ENCODE results near the gene PUSL1.

PUSL1 gene

DNA sequence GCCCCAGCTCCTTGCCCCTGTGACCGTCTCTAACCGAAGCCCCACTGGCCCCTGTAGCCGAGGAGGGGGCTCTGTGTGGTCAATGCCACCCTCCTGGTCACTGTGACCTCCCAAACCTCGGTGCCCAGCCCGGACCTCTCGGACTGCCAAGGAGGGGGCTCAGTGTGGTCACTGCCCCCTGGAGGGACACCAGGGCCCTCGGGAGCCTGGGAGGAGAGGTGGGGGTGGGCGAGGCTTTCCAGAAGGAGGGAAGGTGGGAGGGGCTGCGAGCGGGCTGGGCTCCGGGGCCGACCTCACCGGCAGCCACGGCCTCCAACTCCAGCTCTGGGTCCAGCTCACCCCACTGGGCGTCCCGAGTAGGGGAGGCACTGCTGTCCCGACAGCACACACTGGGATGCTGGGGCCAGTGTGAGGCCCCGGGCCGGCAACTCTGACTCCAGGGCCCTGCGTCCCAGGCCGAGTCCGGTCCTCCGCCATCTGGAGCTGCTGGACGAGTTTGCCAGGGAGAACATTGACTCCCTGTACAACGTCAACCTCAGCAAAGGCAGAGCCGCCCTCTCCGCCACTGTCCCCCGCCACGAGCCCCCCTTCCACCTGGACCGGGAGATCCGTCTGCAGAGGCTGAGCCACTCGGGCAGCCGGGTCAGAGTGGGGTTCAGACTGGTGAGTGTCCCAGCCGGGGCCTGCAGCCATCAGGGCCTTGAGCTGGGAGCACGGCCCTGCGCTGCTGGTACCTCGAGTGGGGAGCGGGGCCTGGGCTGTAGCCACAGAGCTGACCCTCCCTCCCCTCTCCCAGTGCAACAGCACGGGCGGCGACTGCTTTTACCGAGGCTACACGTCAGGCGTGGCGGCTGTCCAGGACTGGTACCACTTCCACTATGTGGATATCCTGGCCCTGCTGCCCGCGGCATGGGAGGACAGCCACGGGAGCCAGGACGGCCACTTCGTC, 21.8 kb upstream of the PUSL1 start:
- CTCF ChIA-PET = no interaction called here
- POLR2A ChIA-PET (ENCODE audit: low non-redundant PET) = no interaction called here
- TF ChIP-seq, protein P1, sequence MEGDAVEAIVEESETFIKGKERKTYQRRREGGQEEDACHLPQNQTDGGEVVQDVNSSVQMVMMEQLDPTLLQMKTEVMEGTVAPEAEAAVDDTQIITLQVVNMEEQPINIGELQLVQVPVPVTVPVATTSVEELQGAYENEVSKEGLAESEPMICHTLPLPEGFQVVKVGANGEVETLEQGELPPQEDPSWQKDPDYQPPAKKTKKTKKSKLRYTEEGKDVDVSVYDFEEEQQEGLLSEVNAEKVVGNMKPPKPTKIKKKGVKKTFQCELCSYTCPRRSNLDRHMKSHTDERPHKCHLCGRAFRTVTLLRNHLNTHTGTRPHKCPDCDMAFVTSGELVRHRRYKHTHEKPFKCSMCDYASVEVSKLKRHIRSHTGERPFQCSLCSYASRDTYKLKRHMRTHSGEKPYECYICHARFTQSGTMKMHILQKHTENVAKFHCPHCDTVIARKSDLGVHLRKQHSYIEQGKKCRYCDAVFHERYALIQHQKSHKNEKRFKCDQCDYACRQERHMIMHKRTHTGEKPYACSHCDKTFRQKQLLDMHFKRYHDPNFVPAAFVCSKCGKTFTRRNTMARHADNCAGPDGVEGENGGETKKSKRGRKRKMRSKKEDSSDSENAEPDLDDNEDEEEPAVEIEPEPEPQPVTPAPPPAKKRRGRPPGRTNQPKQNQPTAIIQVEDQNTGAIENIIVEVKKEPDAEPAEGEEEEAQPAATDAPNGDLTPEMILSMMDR (conservative IDR thresholded peaks at IDR 0.05; ENCODE audit: low read depth) = no peak
- no peak for DNase-seq (ENCODE audit: low spot score)
- no peak overlapping the region for H3K27ac ChIP-seq

DNA sequence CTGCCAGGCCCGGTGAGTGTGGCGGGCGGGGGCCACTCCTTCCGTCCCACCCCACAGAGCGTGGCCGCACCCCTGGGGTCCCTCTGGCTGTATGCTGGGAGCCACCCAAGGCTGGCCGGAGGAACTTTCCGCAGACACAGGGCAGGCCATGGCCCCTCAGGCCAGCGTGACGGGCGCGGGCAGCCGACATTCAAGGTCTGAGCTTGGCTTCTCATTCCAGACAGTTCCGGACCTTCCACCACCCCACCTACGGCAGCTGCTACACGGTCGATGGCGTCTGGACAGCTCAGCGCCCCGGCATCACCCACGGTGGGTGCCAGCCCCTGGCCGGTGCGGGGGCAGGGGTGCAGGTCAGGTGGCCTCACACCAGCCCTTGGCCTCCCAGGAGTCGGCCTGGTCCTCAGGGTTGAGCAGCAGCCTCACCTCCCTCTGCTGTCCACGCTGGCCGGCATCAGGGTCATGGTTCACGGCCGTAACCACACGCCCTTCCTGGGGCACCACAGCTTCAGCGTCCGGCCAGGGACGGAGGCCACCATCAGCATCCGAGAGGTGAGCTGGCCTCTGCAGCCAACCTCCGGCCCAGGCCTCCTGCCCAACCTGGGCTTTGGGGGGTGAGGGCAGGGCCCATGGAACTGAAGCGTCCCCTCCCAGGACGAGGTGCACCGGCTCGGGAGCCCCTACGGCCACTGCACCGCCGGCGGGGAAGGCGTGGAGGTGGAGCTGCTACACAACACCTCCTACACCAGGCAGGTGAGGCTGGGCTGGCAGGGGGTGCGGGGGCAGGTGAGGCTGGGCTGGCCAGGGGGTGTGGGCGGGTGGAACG, 20.9 kb upstream of the PUSL1 start:
- POLR2A ChIA-PET (ENCODE audit: low non-redundant PET) = no interaction called here
- CTCF ChIA-PET = no interaction called here

DNA sequence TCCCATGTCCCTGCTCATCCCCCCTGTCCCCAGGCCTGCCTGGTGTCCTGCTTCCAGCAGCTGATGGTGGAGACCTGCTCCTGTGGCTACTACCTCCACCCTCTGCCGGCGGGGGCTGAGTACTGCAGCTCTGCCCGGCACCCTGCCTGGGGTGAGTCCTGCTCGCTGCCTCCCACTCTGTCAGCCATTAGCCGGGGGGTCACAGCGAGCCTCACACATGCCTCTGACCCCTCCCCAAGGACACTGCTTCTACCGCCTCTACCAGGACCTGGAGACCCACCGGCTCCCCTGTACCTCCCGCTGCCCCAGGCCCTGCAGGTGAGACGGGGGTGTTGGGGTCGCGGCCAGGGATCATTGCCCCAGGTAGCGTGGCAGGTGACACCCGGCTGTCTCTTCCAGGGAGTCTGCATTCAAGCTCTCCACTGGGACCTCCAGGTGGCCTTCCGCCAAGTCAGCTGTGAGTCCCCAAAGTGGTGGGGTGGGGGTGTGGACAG, 18.1 kb upstream of the PUSL1 start:
- TF ChIP-seq, protein P1 (conservative IDR thresholded peaks at IDR 0.05; ENCODE audit: low read depth) = 0 out of 2 replicates have a peak, but pooled peaks have one; percentile 17
- ChIA-PET CTCF (interaction anchor here (0.6 to 3.2 kb wide), 7 partner anchors 9 to 187 kb away, joined by 3 to 61 read pairs (median 7); no protein-coding TSS in a partner anchor), POLR2A (ENCODE audit: low non-redundant PET) (no interaction called here)
- no peak overlapping the region for H3K27ac ChIP-seq
- no peak for DNase-seq (ENCODE audit: low spot score)

More for the DNA sequence above, 20.9 kb upstream of the PUSL1 start:
- TF ChIP-seq, protein P1 (conservative IDR thresholded peaks at IDR 0.05; ENCODE audit: low read depth) = no peak
- no peak for DNase-seq (ENCODE audit: low spot score)
- no peak overlapping the region for H3K27ac ChIP-seq

DNA sequence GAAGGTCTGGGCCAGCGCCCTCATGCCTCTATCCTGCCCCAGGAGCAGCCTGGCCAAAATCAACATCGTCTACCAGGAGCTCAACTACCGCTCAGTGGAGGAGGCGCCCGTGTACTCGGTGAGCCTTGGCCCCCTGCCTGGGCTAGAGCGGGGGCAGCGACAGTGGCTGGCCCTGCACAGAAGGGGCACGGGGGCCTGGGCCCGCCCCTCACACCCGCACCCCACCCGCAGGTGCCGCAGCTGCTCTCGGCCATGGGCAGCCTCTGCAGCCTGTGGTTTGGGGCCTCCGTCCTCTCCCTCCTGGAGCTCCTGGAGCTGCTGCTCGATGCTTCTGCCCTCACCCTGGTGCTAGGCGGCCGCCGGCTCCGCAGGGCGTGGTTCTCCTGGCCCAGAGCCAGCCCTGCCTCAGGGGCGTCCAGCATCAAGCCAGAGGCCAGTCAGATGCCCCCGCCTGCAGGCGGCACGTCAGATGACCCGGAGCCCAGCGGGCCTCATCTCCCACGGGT, 17.3 kb upstream of the PUSL1 start:
- ChIA-PET CTCF (interaction anchor here (0.5 to 3.2 kb wide), 17 partner anchors 9 to 306 kb away, joined by 3 to 61 read pairs (median 4); no protein-coding TSS in a partner anchor), POLR2A (ENCODE audit: low non-redundant PET) (no interaction called here)
- peak overlapping the region; percentile 65 for H3K27ac ChIP-seq
- DNase-seq (ENCODE audit: low spot score) = no peak
- TF ChIP-seq, protein P1 (conservative IDR thresholded peaks at IDR 0.05; ENCODE audit: low read depth) = no peak

DNA sequence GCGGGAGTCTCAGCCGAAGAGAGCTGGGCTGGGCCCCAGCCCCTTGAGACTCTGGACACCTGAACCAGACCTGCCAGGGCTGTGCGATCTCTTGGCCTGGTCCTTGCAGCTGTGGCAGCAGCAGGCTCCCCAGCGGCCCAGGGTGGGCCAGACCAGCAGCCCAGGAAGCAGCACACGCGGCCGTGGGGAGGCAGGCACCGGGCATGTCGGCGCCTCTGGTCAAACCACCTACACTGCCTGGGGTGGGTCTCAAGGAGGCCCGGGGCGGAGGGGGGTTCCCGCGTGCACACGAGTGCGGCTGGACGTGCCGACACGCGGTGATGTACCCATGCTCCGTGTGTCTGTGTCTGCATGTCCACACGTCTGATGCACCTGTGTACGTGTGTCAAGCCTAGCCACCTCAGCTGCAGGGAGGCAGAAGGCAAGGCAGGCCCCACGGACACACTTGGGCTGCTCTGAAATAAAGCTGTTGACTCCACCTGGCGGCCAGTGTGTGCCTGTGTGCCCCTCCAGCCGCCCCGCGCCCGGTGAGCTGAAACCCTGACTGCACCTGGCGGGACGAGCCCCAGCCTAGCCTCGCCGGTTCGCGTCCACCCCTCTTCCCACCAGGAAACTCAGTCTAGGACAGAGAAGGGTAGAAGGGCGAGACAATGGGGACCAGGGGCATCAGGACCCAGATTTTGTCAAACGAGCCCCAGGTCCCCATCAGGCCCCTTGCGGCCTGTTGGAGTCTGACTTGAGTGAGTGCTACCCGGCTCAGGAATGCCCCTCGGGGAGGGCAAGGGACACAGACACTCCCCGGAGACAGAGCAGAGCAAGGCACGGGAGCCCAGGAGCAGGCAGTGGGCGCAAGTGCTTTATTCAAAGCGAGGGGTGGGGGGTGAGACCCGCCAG, 16.6 kb upstream of the PUSL1 start:
- TF ChIP-seq, protein P1 (conservative IDR thresholded peaks at IDR 0.05; ENCODE audit: low read depth) = peak; percentile 83
- ChIA-PET POLR2A (ENCODE audit: low non-redundant PET) (no interaction called here), CTCF (interaction anchor here (0.5 to 3.2 kb wide), 23 partner anchors 8 to 307 kb away, joined by 3 to 61 read pairs (median 4); no protein-coding TSS in a partner anchor)
- peak; percentile 67 for DNase-seq (ENCODE audit: low spot score)
- H3K27ac ChIP-seq = peak overlapping the region; percentile 65

Data from RWPE1 (cell line).